H9 (cell line): ENCODE measurements around the gene RNASEL. TPM values are rescaled to one million over a fixed set of nuclear protein-coding genes. Genes with fewer than 3 reads are reported as not detected.
A peak's percentile ranks its signal among the peaks of the same experiment; 100 is the strongest.

ENCODE experiments used
- DNase-seq: peaks from one replicate; pipeline ENCODE4 v3.0.0-alpha.2; 2017
- H2AFZ ChIP-seq: one replicate; pipeline ENCODE4 v1.6.1; 2013; ENCODE audit warnings: mild to moderate bottlenecking, low read length, control low read depth, moderate library complexity
- H2AK5ac ChIP-seq: 2 replicates; pipeline ENCODE4 v1.6.1; 2013; ENCODE audit warnings: low read length, control low read depth, mixed read lengths; ENCODE audit not compliant: insufficient read length
- H2BK120ac ChIP-seq: one replicate; pipeline ENCODE4 v1.6.1; 2013; ENCODE audit warnings: low read depth, mild to moderate bottlenecking, low read length, control low read depth, inconsistent platforms; ENCODE audit not compliant: poor library complexity, severe bottlenecking
- H2BK12ac ChIP-seq: 2 replicates; pipeline ENCODE4 v1.6.1; 2013; ENCODE audit warnings: low read length, control low read depth, mixed read lengths, low read depth; ENCODE audit not compliant: insufficient read length
- H2BK15ac ChIP-seq: 2 replicates; pipeline ENCODE4 v1.6.1; 2013; ENCODE audit warnings: low read depth, low read length, control low read depth
- H2BK20ac ChIP-seq: one replicate; pipeline ENCODE4 v1.6.1; 2013; ENCODE audit warnings: low read depth, mild to moderate bottlenecking, low read length, control low read depth, inconsistent platforms; ENCODE audit not compliant: poor library complexity, severe bottlenecking
- H2BK5ac ChIP-seq: 2 replicates; pipeline ENCODE4 v1.6.1; 2013; ENCODE audit warnings: low read length, control low read depth, mixed read lengths; ENCODE audit not compliant: insufficient read length
- H3K14ac ChIP-seq: 2 replicates; pipeline ENCODE4 v1.6.1; 2013; ENCODE audit warnings: low read length, control low read depth; ENCODE audit not compliant: insufficient read depth
- H3K18ac ChIP-seq: 2 replicates; pipeline ENCODE4 v1.6.1; 2013; ENCODE audit warnings: low read depth, mild to moderate bottlenecking, mixed read lengths, low read length, control low read depth; ENCODE audit not compliant: insufficient read length
- H3K23ac ChIP-seq: 2 replicates; pipeline ENCODE4 v1.6.1; 2013; ENCODE audit warnings: low read length, control low read depth, mixed read lengths, low read depth; ENCODE audit not compliant: insufficient read length
- H3K23me2 ChIP-seq: 2 replicates; pipeline ENCODE4 v1.6.1; 2013; ENCODE audit warnings: low read depth, mild to moderate bottlenecking, mixed read lengths, low read length, control low read depth; ENCODE audit not compliant: insufficient read length, poor library complexity, severe bottlenecking
- H3K27ac ChIP-seq: 2 replicates; pipeline ENCODE4 v1.5.1; 2013; ENCODE audit warnings: low read length, control low read depth, mixed read lengths, low read depth; ENCODE audit not compliant: insufficient read length
- H3K27me3 ChIP-seq: 2 replicates; pipeline ENCODE4 v1.6.1; 2013; ENCODE audit warnings: low read length, control low read depth, inconsistent platforms; ENCODE audit not compliant: insufficient read depth
- H3K4ac ChIP-seq: 2 replicates; pipeline ENCODE4 v1.6.1; 2013; ENCODE audit warnings: low read depth, mild to moderate bottlenecking, control low read depth, inconsistent platforms, low read length, moderate library complexity
- H3K4me1 ChIP-seq: 2 replicates; pipeline ENCODE4 v1.6.1; 2013; ENCODE audit warnings: low read length, control low read depth, inconsistent platforms; ENCODE audit not compliant: insufficient read depth
- H3K4me2 ChIP-seq: 2 replicates; pipeline ENCODE4 v1.6.1; 2013; ENCODE audit warnings: low read length, control low read depth, mixed read lengths; ENCODE audit not compliant: insufficient read length, insufficient read depth
- H3K56ac ChIP-seq: 2 replicates; pipeline ENCODE4 v1.6.1; 2013; ENCODE audit warnings: low read depth, mild to moderate bottlenecking, mixed read lengths, low read length, control low read depth; ENCODE audit not compliant: insufficient read length
- H3K79me1 ChIP-seq: 2 replicates; pipeline ENCODE4 v1.6.1; 2013; ENCODE audit warnings: low read depth, mild to moderate bottlenecking, moderate library complexity, low read length, control low read depth, inconsistent platforms; ENCODE audit not compliant: insufficient read depth, poor library complexity, severe bottlenecking
- H3K79me2 ChIP-seq: 2 replicates; pipeline ENCODE4 v1.6.1; 2013; ENCODE audit warnings: low read length, control low read depth, inconsistent platforms; ENCODE audit not compliant: insufficient read depth
- H3K9ac ChIP-seq: 2 replicates; pipeline ENCODE4 v1.6.1; 2013; ENCODE audit warnings: low read length, control low read depth, mixed read lengths; ENCODE audit not compliant: insufficient read length; ENCODE audit errors: extremely low read depth
- H3K9me3 ChIP-seq: one replicate; pipeline ENCODE4 v1.6.1; 2013; ENCODE audit warnings: low read depth, low read length, inconsistent platforms; ENCODE audit not compliant: control insufficient read depth
- H3T11ph ChIP-seq: one replicate; pipeline ENCODE4 v1.6.1; 2013; ENCODE audit warnings: mild to moderate bottlenecking, low read length, control low read depth, inconsistent platforms
- H4K20me1 ChIP-seq: one replicate; pipeline ENCODE4 v1.6.1; 2013; ENCODE audit not compliant: control insufficient read depth, insufficient read length, insufficient read depth
- H4K5ac ChIP-seq: 2 replicates; pipeline ENCODE4 v1.6.1; 2013; ENCODE audit warnings: low read depth, mild to moderate bottlenecking, mixed read lengths, low read length, control low read depth; ENCODE audit not compliant: insufficient read length
- H4K8ac ChIP-seq: replicated peaks from 2 replicates; pipeline ENCODE4 v1.6.1; 2013; ENCODE audit warnings: low read length, control low read depth, mixed read lengths, low read depth; ENCODE audit not compliant: insufficient read length
- H4K91ac ChIP-seq: 2 replicates; pipeline ENCODE4 v1.6.1; 2013; ENCODE audit warnings: low read depth, mild to moderate bottlenecking, moderate library complexity, mixed read lengths, low read length, control low read depth; ENCODE audit not compliant: insufficient read length
- H3K27ac Mint-ChIP-seq, 3 experiments: 2 replicates in 2 of 3; 3 replicates in 1 of 3; pipeline ENCODE4 v1.8.0; 2020 to 2021; ENCODE audit warnings: mixed read lengths in 3 of 3, mild to moderate bottlenecking in 1 of 3, moderate library complexity in 1 of 3
- H3K27me3 Mint-ChIP-seq: 2 replicates; pipeline ENCODE4 v1.8.0; 2021; ENCODE audit warnings: low read depth, mild to moderate bottlenecking, moderate library complexity, mixed read lengths
- H3K36me3 Mint-ChIP-seq, 3 experiments: 2 replicates in 2 of 3; 3 replicates in 1 of 3; pipeline ENCODE4 v1.8.0; 2020 to 2021; ENCODE audit warnings: low read depth in 3 of 3, mixed read lengths in 3 of 3; ENCODE audit not compliant: insufficient read depth in 1 of 3
- H3K4me1 Mint-ChIP-seq, 2 experiments: 2 replicates each; pipeline ENCODE4 v1.8.0; 2020; ENCODE audit warnings: mixed read lengths in 2 of 2
- H3K4me3 Mint-ChIP-seq, 2 experiments: 2 replicates in 1 of 2; 3 replicates in 1 of 2; pipeline ENCODE4 v1.8.0; 2020 to 2021; ENCODE audit warnings: mild to moderate bottlenecking in 2 of 2, mixed read lengths in 2 of 2, moderate library complexity in 1 of 2
- H3K9me3 Mint-ChIP-seq, 2 experiments: 2 replicates in 1 of 2; 3 replicates in 1 of 2; pipeline ENCODE4 v1.8.0; 2020; ENCODE audit warnings: mild to moderate bottlenecking in 2 of 2, mixed read lengths in 2 of 2, moderate library complexity in 1 of 2
- CTCF ChIP-seq: fragments of 200-600 bp; sonication (generic); conservative IDR thresholded peaks from 3 replicates; pipeline ENCODE4 v1.8.0; 2021; ENCODE audit warnings: antibody characterized with exemption, mild to moderate bottlenecking
- WGBS: extraction: QIAGEN DNeasy Blood & Tissue Kit; methylation state at CpG from one replicate; pipeline ENCODE4 v1.1.7; 2013; ENCODE audit warnings: missing lambda C conversion rate, low lambda C conversion rate, mixed read lengths; ENCODE audit not compliant: insufficient read length; ENCODE audit errors: extremely low coverage; 5-methylcytosine and 5-hydroxymethylcytosine counted together
- total RNA-seq: library from RNA; stranded (reverse); gene quantifications from 2 replicates; pipeline ENCODE4 v1.2.1, GENCODE V29; 2021

The RNASEL gene
- total RNA-seq, 1 experiment from 2014 or later = 0.63 TPM

DNA sequence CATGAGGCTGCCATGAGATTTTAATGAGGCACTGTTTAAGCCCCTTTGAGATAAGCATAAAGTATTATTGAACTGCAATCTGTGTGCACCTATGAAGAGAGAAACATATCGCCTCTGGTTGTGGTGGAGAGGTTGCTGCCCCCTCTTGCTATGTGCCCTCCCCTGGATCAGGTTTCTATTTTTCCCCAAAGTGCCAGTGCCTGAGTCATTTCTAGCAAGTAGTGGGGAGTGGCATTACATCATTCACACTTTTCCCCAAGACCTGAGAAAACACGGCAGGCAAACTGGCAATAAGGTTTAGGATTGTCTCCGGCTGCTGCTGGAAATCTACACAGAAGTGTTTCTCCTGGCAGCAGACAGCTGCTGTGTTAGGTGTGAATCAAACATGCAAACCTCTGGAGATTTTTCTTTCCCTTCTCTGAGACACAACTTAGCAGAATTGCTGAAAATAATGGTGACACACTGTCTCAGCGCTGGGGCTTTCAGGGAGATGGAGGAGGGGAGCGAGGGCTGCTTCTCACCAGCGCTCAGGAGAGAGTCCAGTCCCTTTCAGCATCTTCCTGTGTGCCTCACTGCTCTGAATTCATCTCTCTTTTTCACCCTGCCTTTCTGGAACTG, 28.8 kb upstream of the RNASEL start:
- H3K27me3 ChIP-seq = no peaks in the 10 kb centered on the region; the same call in 1 of the 2 replicates
- H3K14ac ChIP-seq = no peak overlapping the region
- no peak overlapping the region for H2BK20ac ChIP-seq
- no peak for DNase-seq
- H3K4me1 ChIP-seq = peaks cover 6% of the 10 kb centered on the region; the same call in 1 of the 2 replicates
- H4K8ac ChIP-seq = no peak overlapping the region
- H2BK12ac ChIP-seq = no peak overlapping the region
- H2BK120ac ChIP-seq = no peak overlapping the region
- H2AFZ ChIP-seq = no peak overlapping the region
- H2AK5ac ChIP-seq = no peak overlapping the region
- no peak overlapping the region for H3T11ph ChIP-seq
- H3K4ac ChIP-seq = no peak overlapping the region
- H3K23ac ChIP-seq = no peak overlapping the region
- H3K27ac Mint-ChIP-seq = peak overlapping the region in 1 of 3 experiments; percentile 62; a peak in 1 of 7 replicates
- H4K5ac ChIP-seq = no peak overlapping the region
- no peak overlapping the region for H3K9ac ChIP-seq
- H3K79me2 ChIP-seq = no peaks in the 10 kb centered on the region
- no peak overlapping the region for H2BK15ac ChIP-seq
- TF ChIP-seq CTCF = no peak
- H2BK5ac ChIP-seq = no peak overlapping the region
- no peaks in the 10 kb centered on the region for H4K20me1 ChIP-seq
- no peak overlapping the region for H4K91ac ChIP-seq
- H3K9me3 Mint-ChIP-seq = peaks cover 5 to 9% of the 10 kb centered on the region in 2 experiments; a peak in 4 of 5 replicates
- H3K4me2 ChIP-seq = no peak overlapping the region
- no peak overlapping the region for H3K27ac ChIP-seq
- no peaks in the 10 kb centered on the region for H3K79me1 ChIP-seq
- no peak overlapping the region for H3K18ac ChIP-seq
- H3K9me3 ChIP-seq = no peaks in the 10 kb centered on the region
- WGBS = no CpG with 5 or more reads among the region's 6 CpGs
- H3K36me3 Mint-ChIP-seq = peaks cover 0 to 9% (median 0%) of the 10 kb centered on the region in 3 experiments; a peak in 2 of 7 replicates
- peaks cover 56% of the 10 kb centered on the region for H3K27me3 Mint-ChIP-seq
- H3K4me1 Mint-ChIP-seq = peaks cover 53% of the 10 kb centered on the region in 2 experiments
- H3K56ac ChIP-seq = no peak overlapping the region
- peaks cover 15% of the 10 kb centered on the region for H3K23me2 ChIP-seq
- no peak overlapping the region; a peak in 1 of 5 replicates for H3K4me3 Mint-ChIP-seq
